ENCODE results near the gene ACOXL. TPM values are rescaled to one million over a fixed set of nuclear protein-coding genes. Genes with fewer than 3 reads are reported as not detected.
A peak's percentile ranks its signal among the peaks of the same experiment; 100 is the strongest.

The ACOXL gene
- total RNA-seq, 5 donors from 2014 or later (not counting 1 experiment from before 2014, with no cell fraction given), result 0.10 TPM; not detected in 4

DNA sequence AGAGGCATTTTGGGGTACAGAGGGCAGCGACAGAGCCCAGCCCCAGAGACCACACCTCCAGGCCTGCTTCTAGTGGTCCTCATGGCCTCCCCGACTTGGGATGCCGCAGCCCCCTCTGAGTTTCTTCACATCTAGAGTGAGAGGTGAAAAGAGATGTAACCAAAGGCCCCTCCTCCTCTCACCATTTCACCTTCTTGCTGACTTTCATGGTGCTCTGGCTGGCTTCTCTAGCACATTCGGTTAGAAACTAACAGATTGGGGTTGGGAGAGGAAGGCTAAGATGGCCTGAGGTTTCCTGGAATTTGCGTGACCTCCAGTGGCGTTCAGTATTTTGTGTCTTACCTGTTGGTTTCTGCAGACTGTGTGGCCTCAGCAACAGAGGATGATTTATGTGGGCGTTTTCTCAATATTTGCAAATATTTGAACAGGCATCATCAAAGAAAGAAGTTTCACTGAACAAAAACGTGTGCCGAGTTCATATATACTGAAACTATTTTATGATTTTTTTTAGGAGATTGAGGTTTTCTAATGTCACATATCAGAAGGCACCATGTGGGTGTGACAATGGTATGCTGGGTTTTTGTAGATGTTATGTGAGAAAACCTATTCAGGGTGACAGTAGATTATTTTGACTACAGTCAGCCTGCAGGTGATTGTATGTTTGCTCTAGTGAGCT, 318.5 kb downstream of the ACOXL start:
- peaks cover 0 to 8% of the 10 kb centered on the region in 2 experiments for H3K27me3 ChIP-seq (replicated peaks in 1 of 2; ENCODE audit: control insufficient read depth in 2 of 2, extremely low read depth in 1 of 2, insufficient read depth in 2 of 2, low read length in 1 of 2)
- H3K27me3 Mint-ChIP-seq, result peaks cover 3 to 18% of the 10 kb centered on the region in 2 donors
- H3K27ac Mint-ChIP-seq, result peak overlapping the region in 1 of 2 donors; percentile 20
- ATAC-seq (replicated peaks in 1 of 4) (no peak), DNase-seq (no peak)
- H3K4me1 ChIP-seq (ENCODE audit: control insufficient read depth in 1 of 2, extremely low read depth in 1 of 2, insufficient read depth in 2 of 2, low read length in 2 of 2), result peaks cover 15 to 19% of the 10 kb centered on the region in 2 experiments
- H3K4me1 Mint-ChIP-seq, result peaks cover 23 to 30% (median 29%) of the 10 kb centered on the region in 3 donors
- no peaks in the 10 kb centered on the region for H3K36me3 Mint-ChIP-seq
- H3K4me3 Mint-ChIP-seq, result no peak overlapping the region
- 28% methylated on average over 4 of the region's 9 CpGs for WGBS (ENCODE audit: insufficient coverage)
- H3K27ac ChIP-seq (ENCODE audit: low read length), result no peak overlapping the region
- ChIA-PET POLR2A (no interaction called here), CTCF (no interaction called here)
- no peaks in the 10 kb centered on the region for H3K9me3 Mint-ChIP-seq
- H3K36me3 ChIP-seq (ENCODE audit: control insufficient read depth in 2 of 2, extremely low read depth in 1 of 2, insufficient read depth in 1 of 2, low read length in 1 of 2), result no peaks in the 10 kb centered on the region
- no peak overlapping the region for H3K4me3 ChIP-seq (ENCODE audit: control insufficient read depth in 1 of 2, extremely low read depth in 1 of 2, low read length in 1 of 2)
- H3K9me3 ChIP-seq, result no peaks in the 10 kb centered on the region

DNA sequence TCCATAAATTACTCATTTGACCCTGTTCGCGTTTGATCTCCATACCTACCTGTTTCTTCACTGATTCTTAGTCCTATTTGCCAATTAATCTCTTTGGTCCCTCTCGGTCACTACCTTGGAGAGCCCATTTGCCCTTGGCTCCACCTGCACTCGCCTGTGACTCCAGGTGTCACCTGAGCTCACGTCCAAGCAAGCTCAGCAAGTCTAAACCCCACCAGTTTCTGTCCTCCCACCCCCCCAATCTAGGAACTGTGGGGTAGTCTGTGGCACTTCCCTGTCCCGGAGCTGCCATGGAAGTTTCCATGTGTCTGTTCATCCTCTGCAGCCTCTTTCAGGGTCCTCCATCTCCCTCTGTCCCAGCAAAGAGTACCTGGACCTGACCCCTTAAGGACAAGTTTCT, 320.2 kb downstream of the ACOXL start:
- CTCF ChIA-PET, result no interaction called here
- H3K36me3 ChIP-seq (ENCODE audit: control insufficient read depth in 2 of 2, extremely low read depth in 1 of 2, insufficient read depth in 1 of 2, low read length in 1 of 2), result no peaks in the 10 kb centered on the region
- Mint-ChIP-seq H3K27me3 (peaks cover 3 to 20% of the 10 kb centered on the region in 2 donors), H3K9me3 (no peaks in the 10 kb centered on the region), H3K36me3 (no peaks in the 10 kb centered on the region), H3K4me1 (peaks cover 23 to 30% (median 29%) of the 10 kb centered on the region in 3 donors), H3K27ac (no peak overlapping the region), H3K4me3 (no peak overlapping the region)
- no peak overlapping the region for H3K4me3 ChIP-seq (ENCODE audit: control insufficient read depth in 1 of 2, extremely low read depth in 1 of 2, low read length in 1 of 2)
- DNase-seq (no peak), ATAC-seq (replicated peaks in 1 of 4) (no peak)
- 76% methylated on average over 6 of the region's 6 CpGs for WGBS (ENCODE audit: insufficient coverage)
- no peaks in the 10 kb centered on the region for H3K9me3 ChIP-seq
- H3K27me3 ChIP-seq (replicated peaks in 1 of 2; ENCODE audit: control insufficient read depth in 2 of 2, extremely low read depth in 1 of 2, insufficient read depth in 2 of 2, low read length in 1 of 2), result peaks cover 0 to 8% of the 10 kb centered on the region in 2 experiments
- H3K4me1 ChIP-seq (ENCODE audit: control insufficient read depth in 1 of 2, extremely low read depth in 1 of 2, insufficient read depth in 2 of 2, low read length in 2 of 2), result peaks cover 15 to 19% of the 10 kb centered on the region in 2 experiments
- POLR2A ChIA-PET, result no interaction called here
- no peak overlapping the region for H3K27ac ChIP-seq (ENCODE audit: low read length)

DNA sequence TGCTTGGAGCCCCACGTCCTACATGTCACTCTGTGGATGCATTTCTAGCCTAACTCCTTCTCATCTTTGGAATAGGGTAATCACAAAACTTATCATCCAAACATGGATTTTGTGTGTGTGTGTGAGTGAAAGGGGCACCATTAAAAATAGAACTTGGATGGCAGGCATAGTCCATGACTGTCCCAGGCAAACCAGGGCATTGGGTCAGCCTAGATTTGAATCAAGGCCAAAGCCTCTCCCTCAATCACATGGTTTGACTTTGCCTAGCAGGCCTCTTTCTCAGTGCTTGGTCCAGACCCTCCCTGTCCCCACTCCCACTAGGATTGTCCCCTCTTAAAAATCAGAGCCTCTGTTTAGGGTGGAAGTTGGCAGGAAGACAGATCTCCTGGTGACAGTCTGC, 320.9 kb downstream of the ACOXL start:
- peaks cover 0 to 8% of the 10 kb centered on the region in 2 experiments for H3K27me3 ChIP-seq (replicated peaks in 1 of 2; ENCODE audit: control insufficient read depth in 2 of 2, extremely low read depth in 1 of 2, insufficient read depth in 2 of 2, low read length in 1 of 2)
- H3K36me3 ChIP-seq (ENCODE audit: control insufficient read depth in 2 of 2, extremely low read depth in 1 of 2, insufficient read depth in 1 of 2, low read length in 1 of 2), result no peaks in the 10 kb centered on the region
- H3K9me3 ChIP-seq, result no peaks in the 10 kb centered on the region
- H3K4me3 ChIP-seq (ENCODE audit: control insufficient read depth in 1 of 2, extremely low read depth in 1 of 2, low read length in 1 of 2), result no peak overlapping the region
- Mint-ChIP-seq H3K9me3 (no peaks in the 10 kb centered on the region), H3K27me3 (peaks cover 3 to 20% of the 10 kb centered on the region in 2 donors), H3K36me3 (no peaks in the 10 kb centered on the region), H3K4me1 (peaks cover 23 to 31% (median 30%) of the 10 kb centered on the region in 3 donors), H3K27ac (no peak overlapping the region), H3K4me3 (no peak overlapping the region)
- no peak for DNase-seq
- ChIA-PET POLR2A (no interaction called here), CTCF (no interaction called here)
- peaks cover 15 to 19% of the 10 kb centered on the region in 2 experiments for H3K4me1 ChIP-seq (ENCODE audit: control insufficient read depth in 1 of 2, extremely low read depth in 1 of 2, insufficient read depth in 2 of 2, low read length in 2 of 2)
- ATAC-seq (replicated peaks in 1 of 4), result no peak
- H3K27ac ChIP-seq (ENCODE audit: low read length), result no peak overlapping the region
- WGBS (ENCODE audit: insufficient coverage), result no CpG with 5 or more reads among the region's 1 CpG

DNA sequence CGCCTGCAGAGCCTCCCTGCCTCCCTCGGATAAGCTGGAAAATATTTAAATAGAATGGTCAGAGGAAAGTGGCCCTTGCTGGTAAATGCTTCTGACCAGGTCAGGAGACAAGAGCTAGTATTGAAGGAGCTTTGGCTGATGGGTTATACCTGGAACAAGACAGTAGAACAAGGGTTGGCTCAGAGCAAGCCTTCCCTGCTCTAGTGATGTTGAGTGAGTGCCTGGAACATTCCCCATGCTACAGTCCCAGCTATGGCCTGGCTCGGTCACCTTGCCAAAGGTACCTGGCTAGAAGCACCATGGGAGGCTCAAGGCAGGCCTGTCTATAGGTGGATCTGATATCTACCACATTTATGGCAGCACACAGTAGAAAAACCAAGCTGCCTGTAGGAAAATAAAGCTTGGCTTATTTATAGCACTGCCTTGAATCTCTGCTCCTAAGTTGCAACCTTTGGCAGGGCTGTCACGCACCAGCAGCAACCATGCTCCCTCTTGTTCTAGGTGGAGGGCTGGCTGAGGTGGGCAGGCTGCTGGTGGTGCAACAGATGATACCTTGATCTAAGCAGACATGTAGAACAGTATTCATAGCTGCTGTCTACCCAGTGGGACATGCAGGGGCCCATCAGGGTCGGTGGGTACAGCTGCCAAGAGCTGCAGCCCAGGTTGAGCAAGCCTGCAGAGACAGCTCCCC, 321.6 kb downstream of the ACOXL start:
- H3K27me3 ChIP-seq (replicated peaks in 1 of 2; ENCODE audit: control insufficient read depth in 2 of 2, extremely low read depth in 1 of 2, insufficient read depth in 2 of 2, low read length in 1 of 2), result peaks cover 0 to 8% of the 10 kb centered on the region in 2 experiments
- no peaks in the 10 kb centered on the region for H3K36me3 ChIP-seq (ENCODE audit: control insufficient read depth in 2 of 2, extremely low read depth in 1 of 2, insufficient read depth in 1 of 2, low read length in 1 of 2)
- Mint-ChIP-seq H3K4me3 (no peak overlapping the region), H3K4me1 (peaks cover 23 to 31% (median 30%) of the 10 kb centered on the region in 3 donors), H3K36me3 (no peaks in the 10 kb centered on the region), H3K27me3 (peaks cover 3 to 20% of the 10 kb centered on the region in 2 donors), H3K9me3 (no peaks in the 10 kb centered on the region), H3K27ac (no peak overlapping the region)
- H3K4me3 ChIP-seq (ENCODE audit: control insufficient read depth in 1 of 2, extremely low read depth in 1 of 2, low read length in 1 of 2), result no peak overlapping the region
- DNase-seq, result no peak
- no peak for ATAC-seq (replicated peaks in 1 of 4)
- ChIA-PET CTCF (no interaction called here), POLR2A (no interaction called here)
- WGBS (ENCODE audit: insufficient coverage), result 81% methylated on average over 4 of the region's 5 CpGs
- H3K4me1 ChIP-seq (ENCODE audit: control insufficient read depth in 1 of 2, extremely low read depth in 1 of 2, insufficient read depth in 2 of 2, low read length in 2 of 2), result peaks cover 15 to 19% of the 10 kb centered on the region in 2 experiments
- no peaks in the 10 kb centered on the region for H3K9me3 ChIP-seq
- H3K27ac ChIP-seq (ENCODE audit: low read length), result no peak overlapping the region

DNA sequence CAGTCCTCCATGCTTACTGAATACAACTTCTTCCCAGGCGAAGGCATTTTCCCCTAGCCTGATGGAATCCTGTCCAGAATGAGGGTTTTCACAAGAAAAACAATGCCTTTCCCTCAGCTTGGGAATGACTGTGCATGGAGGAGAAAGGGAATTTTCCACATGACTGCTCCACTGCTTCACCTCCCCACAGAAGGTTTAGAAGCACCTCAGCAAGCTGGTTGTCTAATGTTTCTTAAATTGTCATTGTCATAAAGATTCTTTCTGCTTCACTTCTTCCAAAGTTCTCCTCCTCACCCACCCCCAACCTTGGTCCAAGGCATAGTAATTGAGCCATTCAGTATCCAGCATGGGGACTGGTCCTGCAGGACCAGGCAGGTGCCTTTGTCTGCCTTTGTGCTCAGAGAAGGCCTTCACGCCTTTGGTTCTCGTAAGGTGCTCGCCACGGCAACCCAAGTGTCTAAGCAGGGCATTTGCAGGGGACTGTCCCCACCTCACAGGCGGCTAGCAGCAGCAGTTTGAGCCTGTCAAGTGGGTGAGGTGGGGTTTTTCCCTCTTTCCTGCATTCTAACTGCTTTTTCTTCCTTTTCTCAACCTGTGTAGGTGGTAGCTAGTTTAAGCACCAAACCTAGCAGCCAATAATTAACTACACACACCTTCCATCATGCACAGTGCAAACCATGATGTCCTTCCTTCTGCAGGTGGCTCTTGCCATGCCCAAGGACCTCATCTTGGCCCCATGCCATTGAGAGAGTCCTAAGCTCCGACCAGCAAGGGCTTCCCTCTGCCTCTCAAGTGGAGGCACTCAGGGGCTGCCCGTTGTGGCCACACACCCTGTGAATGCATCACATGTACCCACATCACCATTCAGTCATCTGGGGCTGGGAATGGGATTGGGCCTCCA, 322.7 kb downstream of the ACOXL start:
- CTCF ChIA-PET, result interaction anchor here in 1 of 2 donors (1.0 kb wide), 1 partner anchor 15 kb away, joined by 3 read pairs; no protein-coding TSS in a partner anchor
- Histone ChIP-seq H3K9me3 (no peaks in the 10 kb centered on the region), H3K27ac (ENCODE audit: low read length) (no peak overlapping the region), H3K36me3 (ENCODE audit: control insufficient read depth in 2 of 2, extremely low read depth in 1 of 2, insufficient read depth in 1 of 2, low read length in 1 of 2) (no peaks in the 10 kb centered on the region), H3K4me3 (ENCODE audit: control insufficient read depth in 1 of 2, extremely low read depth in 1 of 2, low read length in 1 of 2) (no peak overlapping the region), H3K4me1 (ENCODE audit: control insufficient read depth in 1 of 2, extremely low read depth in 1 of 2, insufficient read depth in 2 of 2, low read length in 2 of 2) (peaks cover 15% of the 10 kb centered on the region in 2 experiments), H3K27me3 (replicated peaks in 1 of 2; ENCODE audit: control insufficient read depth in 2 of 2, extremely low read depth in 1 of 2, insufficient read depth in 2 of 2, low read length in 1 of 2) (peaks cover 0 to 12% of the 10 kb centered on the region in 2 experiments)
- ATAC-seq (replicated peaks in 1 of 4), result peak in 1 of 4 experiments; percentile 52
- POLR2A ChIA-PET, result interaction anchor here in 1 of 2 donors (0.7 kb wide), 1 partner anchor 84 kb away, joined by 3 read pairs; no protein-coding TSS in a partner anchor
- peaks cover 3 to 25% of the 10 kb centered on the region in 2 donors for H3K27me3 Mint-ChIP-seq
- no peaks in the 10 kb centered on the region for H3K36me3 Mint-ChIP-seq
- 0% methylated on average over 1 of the region's 8 CpGs for WGBS (ENCODE audit: insufficient coverage)
- no peak overlapping the region for H3K27ac Mint-ChIP-seq
- H3K9me3 Mint-ChIP-seq, result peaks cover 4 to 6% (median 4%) of the 10 kb centered on the region in 3 donors
- DNase-seq, result peak in 1 of 35 experiments; percentile 11
- H3K4me3 Mint-ChIP-seq, result no peak overlapping the region
- peaks cover 18 to 30% (median 29%) of the 10 kb centered on the region in 3 donors for H3K4me1 Mint-ChIP-seq

DNA sequence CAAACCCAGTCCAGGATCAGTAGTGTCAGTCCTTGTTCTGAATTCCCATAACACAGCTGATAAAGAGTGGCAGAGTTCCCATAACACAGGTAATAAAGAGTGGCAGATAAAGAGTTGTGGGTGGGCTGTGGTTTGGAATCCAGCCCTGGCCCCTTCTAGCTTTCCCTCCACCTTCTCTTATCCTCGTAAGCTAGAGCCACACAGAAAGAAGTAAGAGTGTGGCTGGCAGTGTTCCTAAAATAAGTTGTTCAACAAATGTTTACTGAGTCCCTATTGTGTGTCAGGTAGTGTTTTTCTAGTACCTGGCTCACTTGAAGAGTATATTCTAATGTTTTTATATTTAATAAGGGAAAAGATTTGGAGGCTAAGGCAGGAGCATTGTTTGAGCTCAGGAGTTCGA, 323.4 kb downstream of the ACOXL start:
- Mint-ChIP-seq H3K36me3 (peaks cover 2% of the 10 kb centered on the region), H3K27me3 (peaks cover 3 to 26% of the 10 kb centered on the region in 2 donors), H3K4me1 (peaks cover 11 to 23% (median 22%) of the 10 kb centered on the region in 3 donors), H3K9me3 (peaks cover 10 to 13% (median 11%) of the 10 kb centered on the region in 3 donors), H3K27ac (no peak overlapping the region), H3K4me3 (no peak overlapping the region)
- DNase-seq, result no peak
- Histone ChIP-seq H3K9me3 (no peaks in the 10 kb centered on the region), H3K4me3 (ENCODE audit: control insufficient read depth in 1 of 2, extremely low read depth in 1 of 2, low read length in 1 of 2) (no peak overlapping the region), H3K27me3 (replicated peaks in 1 of 2; ENCODE audit: control insufficient read depth in 2 of 2, extremely low read depth in 1 of 2, insufficient read depth in 2 of 2, low read length in 1 of 2) (peaks cover 0 to 16% of the 10 kb centered on the region in 2 experiments), H3K4me1 (ENCODE audit: control insufficient read depth in 1 of 2, extremely low read depth in 1 of 2, insufficient read depth in 2 of 2, low read length in 2 of 2) (peaks cover 8% of the 10 kb centered on the region in 2 experiments), H3K36me3 (ENCODE audit: control insufficient read depth in 2 of 2, extremely low read depth in 1 of 2, insufficient read depth in 1 of 2, low read length in 1 of 2) (no peaks in the 10 kb centered on the region), H3K27ac (ENCODE audit: low read length) (no peak overlapping the region)
- no peak for ATAC-seq (replicated peaks in 1 of 4)
- CTCF ChIA-PET, result interaction anchor here (0.5 to 1.0 kb wide), 3 partner anchors 15 to 239 kb away, joined by 3 to 4 read pairs (median 3); no protein-coding TSS in a partner anchor
- WGBS (ENCODE audit: insufficient coverage), result no CpG with 5 or more reads among the region's 2 CpGs
- POLR2A ChIA-PET, result interaction anchor here in 1 of 2 donors (0.7 kb wide), 1 partner anchor 85 kb away, joined by 3 read pairs; no protein-coding TSS in a partner anchor
